HG03103 (cell line): Measurements from ENCODE around the gene FBXO7.

Source experiments
- ATAC-seq: cut with Tn5 transposase; IDR thresholded peaks from one replicate; pipeline ENCODE4 v1.9.1; 2021; ENCODE audit warnings: low read depth; ENCODE audit not compliant: unreplicated experiment

FBXO7 gene

DNA sequence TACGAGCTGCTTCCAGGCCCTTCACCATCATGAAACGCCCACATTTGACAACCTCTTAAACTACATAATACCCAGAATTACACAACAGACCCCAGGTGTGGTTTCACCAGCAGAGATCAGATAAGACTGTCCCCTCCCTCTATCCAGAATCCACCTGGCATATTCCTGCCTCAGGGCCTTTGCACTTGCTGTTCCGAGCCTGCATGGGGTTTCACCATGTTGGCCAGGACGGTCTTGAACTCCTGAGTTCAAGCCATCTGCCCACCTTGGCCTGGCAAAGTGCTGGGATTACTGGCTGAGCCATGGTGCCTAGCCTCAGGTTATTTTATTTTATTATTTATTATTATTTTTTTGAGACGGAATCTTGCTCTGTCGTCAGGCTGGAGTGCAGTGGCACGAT is 73.4 kb downstream of the FBXO7 start:
- ATAC-seq: no peak
